Femur (tissue), 1 donor: ENCODE measurements around the gene SPIN2A.
"Not testable (repeated sequence)": the region's sequence is repeated elsewhere in the genome, so short reads cannot be mapped to it uniquely, and the experiment has no call there.

Experiments
- DNase-seq: peaks from one replicate; pipeline ENCODE4 v3.0.0-alpha.2; 2017

Gene SPIN2A

DNA sequence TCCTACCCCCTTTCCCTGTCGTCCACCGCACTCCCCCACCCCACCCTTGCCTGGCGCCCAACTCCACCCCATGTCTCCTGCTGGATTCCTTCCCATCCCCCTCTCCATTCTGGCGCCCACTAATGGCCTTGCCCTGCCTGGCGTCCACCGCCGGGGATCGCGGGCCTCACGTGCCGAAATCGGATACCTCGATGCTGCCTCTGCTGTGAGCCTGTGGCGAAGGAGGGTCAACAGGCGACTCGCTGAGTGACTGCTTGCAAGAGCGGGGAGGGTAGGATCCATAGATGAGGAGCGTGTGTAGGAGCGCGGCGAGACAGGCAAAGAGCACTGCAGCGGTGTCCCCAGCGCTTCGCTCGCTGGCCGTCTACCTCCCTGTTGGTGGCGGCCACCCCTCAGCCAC is at the start of gene SPIN2A:
Gene SPIN2A, minus strand, starts transcription at position 325 of the 400 bp plus-strand sequence. CDS start 800 bp downstream, outside the sequence.
- peak; percentile 29 for DNase-seq

DNA sequence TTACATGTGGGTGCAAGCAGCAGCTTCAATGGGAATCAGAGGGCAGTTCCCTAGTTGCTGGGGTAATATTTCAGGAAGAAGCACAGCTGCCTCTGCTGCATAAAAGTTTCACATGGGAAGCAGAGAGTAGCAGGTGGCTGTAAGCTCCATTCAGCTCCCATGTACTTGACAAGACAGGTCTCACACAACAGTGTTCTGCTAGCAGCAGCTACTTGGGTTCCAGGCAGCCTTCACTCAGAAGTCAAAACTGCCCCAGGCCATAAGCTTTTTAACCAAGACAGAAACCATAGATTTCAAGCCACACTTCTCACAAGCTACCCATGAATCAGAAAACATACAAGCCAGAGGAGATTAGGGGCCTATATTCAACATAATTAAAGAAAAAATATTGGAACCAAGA is 41.4 kb upstream of the SPIN2A start:
- DNase-seq = no peak

DNA sequence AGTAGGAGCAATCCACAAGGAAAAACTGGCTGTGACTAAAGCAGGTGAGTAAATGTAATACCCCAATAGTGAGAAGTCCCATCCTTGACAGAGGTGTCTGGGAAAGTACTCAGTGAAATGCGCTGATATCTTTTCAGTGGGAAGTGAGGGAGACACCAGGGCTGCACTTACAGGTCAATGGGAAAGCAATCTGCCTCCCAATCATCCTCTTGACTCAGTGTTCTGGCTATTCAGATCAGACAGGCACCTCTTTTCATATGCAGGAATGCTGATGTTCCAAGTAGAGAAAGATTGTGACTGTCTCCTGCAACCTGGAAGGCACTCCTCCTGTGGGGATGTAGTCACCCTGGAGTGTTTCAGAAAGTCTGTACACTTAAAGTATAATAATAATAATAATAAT is 39.9 kb upstream of the SPIN2A start:
- no peak for DNase-seq

DNA sequence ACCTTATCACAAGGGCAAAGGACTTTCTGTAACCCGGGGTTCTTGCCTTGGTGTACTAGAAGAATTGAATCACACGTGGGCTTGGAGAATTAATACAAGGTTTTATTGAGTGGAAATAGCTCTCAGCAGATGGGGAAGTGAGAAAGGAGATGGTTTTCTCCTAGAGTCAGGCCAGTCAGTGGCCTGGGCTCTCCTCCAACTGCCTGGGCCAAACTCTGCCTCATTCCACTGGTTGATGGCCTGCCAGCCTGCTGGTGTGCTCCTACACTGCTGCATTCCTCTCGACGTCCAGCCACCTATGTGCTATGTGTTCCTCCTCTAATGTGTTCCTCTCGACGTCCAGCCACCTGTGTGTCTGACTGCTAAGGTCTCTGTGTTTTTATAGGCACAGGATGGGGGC is 35.3 kb upstream of the SPIN2A start:
- no peak for DNase-seq

DNA sequence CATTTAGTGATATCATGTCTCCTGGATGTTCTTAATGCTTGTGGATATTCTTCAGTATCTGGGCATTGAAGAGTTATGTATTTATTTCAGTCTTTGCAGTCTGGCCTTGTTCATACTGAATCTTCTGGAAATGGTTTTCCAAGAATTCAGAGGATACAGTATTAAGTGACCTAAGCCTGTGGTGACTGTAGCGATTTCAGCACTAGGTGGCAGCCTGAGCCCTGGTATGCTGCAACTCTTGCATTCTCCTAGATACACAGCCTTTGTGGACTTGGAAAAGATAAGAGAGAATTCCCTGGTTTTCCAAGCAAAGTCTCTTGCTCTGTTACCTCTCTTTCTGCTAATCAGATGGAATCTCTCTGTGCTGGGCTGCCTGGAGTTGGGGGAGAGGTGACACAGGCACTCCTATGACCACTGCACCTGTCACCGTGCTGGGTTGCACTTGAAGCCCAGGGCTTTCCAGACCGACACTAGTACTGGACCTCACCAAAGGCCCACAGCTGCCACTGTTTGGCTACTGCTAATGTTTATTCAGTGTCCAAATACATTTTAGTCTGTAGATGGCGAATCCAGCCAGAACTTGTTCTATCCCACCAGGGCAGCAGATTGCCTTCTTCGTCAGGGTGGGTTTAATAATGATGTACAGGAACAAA is 19.3 kb upstream of the SPIN2A start:
- peak; percentile 31 for DNase-seq

DNA sequence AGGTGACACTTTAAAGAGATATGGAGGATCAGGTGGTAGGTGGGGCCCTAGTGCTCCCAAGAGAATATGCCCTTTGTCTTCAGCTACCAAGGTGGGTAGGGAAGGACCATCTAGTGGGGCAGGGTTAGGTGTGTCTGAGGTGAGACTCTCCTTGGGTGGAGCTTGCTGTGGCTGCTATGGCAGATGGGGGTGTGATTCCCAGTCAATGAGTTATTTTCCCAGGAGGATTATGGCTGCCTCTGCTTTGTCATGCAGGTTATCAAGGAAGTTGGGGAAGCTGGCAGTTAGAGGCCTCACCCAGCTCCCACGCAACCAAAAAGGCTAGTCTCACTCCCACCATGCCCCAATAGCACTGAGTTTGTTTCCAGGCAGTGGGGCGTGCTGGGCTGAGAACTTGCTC is 18.0 kb upstream of the SPIN2A start:
- no peak for DNase-seq

DNA sequence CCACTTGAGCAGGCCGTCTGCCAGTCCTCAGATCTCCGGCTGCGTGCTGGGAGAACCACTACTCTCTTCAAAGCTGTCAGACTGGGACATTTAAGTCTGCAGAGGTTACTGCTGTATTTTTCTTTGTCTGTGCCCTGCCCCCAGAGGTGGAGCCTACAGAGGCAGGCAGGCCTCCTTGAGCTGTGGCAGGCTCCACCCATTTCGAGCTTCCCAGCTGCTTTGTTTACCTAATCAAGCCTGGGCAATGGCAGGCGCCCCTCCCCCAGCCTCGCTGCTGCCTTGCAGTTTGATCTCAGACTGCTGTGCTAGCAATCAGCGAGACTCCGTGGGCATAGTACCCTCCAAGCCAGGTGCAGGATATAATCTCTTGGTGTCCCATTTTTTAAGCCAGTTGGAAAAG is 15.0 kb upstream of the SPIN2A start:
- DNase-seq = not testable (repeated sequence)

DNA sequence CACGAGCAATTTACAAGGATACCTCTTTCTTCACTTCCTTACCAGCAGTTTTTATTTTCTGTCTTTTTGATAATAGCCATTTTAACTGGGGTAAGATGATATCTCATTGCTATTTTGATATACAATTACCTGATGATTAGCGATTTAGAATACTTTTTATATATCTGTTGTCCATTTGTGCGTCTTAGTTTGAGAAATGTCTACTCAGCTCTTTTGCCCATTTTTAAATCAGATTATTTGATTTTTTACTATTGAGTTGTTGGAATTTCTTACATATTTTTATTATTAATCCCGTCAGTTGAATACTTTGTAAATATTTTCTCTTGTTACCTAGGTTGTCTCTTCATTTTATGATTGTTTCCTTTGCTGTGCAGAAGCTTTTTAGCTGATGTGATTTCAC is 1.5 kb upstream of the SPIN2A start:
- DNase-seq = no peak

DNA sequence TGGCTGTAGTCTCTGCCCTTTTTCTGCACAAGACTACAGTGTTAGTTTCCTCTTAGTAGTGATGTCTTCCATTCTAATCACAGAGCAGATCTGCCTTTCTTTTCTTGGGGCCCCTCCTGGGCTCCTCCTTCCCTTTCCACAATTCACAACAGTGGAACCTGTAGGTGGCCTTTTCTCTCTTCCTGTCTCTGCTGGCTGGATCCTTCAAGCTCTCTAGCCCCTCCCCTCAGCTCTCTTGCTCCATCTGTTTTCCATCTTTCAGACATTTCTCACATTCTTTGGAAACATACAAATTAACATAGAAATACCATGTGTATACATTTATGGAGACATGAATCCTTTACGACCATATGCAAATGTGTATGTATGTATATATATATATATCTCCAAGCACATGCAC is 304 bp upstream of the SPIN2A start:
- DNase-seq = peak; percentile 33

DNA sequence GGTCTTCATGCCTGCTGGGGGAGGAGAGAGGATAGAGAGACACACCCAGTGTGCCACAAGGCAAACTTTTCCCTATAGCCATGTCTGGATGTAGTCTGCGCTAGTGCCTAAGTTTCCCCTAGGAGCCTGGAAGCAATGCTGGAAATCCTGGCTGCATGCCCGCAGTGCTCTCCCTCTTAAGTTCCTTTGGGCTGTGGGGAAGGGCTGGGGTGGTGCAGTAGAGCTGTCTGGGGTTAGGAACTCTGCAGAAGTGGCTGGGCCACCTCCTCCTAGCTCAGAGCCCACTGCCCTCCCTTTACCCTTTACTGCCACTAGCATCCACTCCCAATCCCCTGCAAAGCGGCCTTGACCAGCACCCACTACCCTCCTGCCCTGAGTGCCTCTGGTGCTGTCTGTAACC is 608 bp downstream of the SPIN2A start:
- not testable (repeated sequence) for DNase-seq

DNA sequence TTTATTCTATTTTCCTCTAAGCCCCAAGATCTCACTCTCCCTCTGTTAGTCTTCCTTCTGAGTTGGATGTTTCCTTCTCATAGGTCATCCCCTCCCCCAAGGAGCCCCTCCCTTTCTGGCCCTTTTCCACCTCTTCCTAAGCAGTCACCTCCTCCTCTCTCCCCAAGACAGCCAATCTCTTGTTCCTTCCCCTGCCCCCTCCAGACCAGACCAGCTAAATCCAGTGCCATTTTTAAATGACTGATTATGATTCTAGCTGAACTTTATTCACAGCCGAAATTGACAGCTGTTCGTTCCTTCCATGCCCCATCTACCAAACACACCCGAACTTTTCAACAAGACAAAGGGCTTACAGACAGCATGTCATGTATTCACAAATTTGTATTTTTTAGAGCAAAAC is 1.9 kb downstream of the SPIN2A start:
- DNase-seq = no peak

DNA sequence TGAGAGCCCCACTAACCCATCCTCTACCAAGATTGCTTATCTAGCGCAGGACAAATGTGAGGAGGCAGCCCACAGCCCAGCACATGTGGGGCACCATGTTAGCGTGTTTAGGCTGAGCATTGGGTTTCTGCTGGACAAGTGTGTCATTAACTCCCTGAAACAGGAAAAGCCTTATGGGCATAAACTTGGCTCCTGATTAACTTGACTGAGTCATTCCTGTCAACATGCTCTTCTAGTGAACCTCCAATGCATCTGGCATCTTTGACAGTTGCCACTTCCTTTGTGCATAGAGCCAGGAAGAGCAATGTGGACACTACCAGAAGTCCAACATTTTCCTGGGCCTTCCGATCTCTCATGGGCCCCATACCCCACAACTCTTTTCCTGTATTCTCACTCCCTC is 2.5 kb downstream of the SPIN2A start:
- DNase-seq = no peak

DNA sequence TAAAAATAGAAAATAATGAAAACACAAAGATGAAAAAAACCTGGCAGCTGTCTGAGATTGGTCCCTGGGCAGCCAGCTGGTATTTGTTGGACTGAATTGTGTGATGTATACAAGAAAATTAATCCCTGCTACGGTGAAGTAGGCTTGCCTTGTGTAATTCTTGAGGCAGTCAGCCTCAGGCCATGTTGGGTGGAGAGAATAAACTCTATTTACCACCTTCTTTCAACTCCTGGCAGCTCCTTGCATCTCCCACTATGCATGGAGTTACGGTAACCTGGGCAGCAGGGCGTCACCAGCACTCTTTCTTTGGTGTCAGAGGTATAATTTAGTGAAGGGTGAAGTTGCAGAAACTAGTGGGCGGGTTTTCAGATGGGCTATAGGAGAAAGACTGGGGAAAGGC is 3.5 kb downstream of the SPIN2A start:
- no peak for DNase-seq

DNA sequence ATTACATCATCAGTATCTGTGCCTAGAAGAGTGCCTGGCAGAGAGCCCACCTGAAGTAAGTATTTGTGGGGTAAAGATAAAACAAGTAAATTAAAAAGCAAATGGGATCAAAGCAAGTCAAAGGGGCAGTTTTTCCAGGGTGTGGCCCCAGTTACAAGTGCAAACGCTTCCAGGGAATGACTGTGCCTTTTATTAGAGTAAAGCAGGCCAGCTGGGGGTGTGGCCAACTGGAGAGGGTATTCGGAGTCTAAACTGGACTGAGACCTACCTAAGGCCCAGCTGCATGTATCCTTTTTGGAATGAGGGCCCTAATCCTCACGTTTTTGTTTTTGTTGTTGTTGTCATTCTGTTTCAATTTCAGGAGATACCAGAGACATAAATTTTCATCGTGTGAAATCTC is 3.9 kb downstream of the SPIN2A start:
- not testable (repeated sequence) for DNase-seq

DNA sequence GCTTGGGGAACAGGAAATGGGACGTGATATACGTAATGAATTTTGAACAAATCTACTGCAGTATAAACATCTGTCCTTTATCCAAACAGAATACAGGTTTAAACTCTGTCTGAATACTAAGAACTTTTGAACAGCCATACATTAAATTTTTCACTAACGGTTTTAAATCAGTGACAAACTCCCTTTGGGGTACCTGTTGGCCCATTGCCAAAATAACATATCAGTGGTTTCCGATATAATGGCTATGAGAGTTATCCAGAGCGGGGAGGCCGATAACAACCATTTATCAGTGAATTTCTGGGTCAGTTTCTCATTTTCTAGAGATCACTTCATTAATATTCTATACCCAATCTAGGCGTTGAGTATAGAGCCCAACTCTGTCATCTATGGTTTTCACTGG is 5.2 kb downstream of the SPIN2A start:
- no peak for DNase-seq

DNA sequence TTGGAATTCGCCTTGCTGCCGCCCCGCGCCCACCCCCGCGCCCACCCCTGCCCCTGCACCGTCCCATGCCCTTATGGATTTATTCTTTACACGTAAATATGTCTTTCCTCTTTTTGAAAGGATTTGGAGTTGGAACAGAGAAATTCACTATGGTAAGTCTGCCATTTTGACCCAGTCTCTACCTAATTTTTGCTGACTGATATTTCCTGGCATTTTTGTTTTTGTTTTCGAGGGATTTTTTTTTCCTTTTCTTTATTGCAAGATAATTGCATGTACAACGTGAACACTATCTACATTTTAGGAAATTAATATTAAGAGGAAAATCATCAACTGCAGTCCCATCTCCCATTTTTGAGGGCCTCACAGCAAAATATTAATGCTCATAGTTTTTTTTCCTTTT is 15.4 kb downstream of the SPIN2A start:
- no peak for DNase-seq

DNA sequence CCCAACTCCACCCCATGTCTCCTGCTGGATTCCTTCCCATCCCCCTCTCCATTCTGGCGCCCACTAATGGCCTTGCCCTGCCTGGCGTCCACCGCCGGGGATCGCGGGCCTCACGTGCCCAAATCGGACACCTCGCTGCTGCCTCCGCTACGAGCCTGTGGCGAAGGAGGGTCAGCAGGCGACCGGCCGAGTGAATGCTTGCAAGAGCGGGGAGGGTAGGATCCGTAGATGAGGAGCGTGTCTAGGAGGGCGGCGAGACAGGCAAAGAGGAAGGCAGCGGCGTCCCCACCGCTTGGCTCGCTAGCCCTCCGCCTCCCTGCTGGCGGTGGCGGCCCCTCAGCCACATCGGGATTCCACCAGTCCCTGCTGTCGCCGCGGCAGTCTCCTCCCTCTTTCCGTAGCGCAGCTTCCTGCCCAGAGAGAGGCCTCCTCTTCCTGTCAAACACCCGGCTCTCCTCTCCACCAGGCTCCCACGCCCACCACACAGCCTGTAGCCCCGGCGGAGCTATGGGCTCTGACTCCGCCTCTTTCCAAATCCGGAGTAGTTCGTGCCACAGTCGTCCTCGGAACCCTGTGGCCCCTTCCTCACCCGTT is 15.9 kb downstream of the SPIN2A start, which contains the start of gene SPIN2B:
Gene SPIN2B, minus strand, starts transcription at position 387 of the 594 bp plus-strand sequence.
- DNase-seq = peak; percentile 91

DNA sequence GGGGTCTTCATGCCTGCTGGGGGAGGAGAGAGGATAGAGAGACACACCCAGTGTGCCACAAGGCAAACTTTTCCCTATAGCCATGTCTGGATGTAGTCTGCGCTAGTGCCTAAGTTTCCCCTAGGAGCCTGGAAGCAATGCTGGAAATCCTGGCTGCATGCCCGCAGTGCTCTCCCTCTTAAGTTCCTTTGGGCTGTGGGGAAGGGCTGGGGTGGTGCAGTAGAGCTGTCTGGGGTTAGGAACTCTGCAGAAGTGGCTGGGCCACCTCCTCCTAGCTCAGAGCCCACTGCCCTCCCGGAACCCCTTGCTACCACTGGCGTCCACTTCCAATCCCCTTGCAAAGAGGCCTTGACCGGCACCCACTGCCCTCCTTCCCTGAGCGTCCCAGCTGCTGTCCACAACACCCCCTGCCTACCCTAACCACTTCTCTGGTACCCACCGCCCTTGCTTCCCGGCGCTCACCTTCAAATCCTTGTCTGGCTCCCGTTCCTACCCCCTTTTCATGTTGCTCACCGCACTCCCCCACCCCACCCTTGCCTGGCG is 16.5 kb downstream of the SPIN2A start:
- DNase-seq = not testable (repeated sequence)

DNA sequence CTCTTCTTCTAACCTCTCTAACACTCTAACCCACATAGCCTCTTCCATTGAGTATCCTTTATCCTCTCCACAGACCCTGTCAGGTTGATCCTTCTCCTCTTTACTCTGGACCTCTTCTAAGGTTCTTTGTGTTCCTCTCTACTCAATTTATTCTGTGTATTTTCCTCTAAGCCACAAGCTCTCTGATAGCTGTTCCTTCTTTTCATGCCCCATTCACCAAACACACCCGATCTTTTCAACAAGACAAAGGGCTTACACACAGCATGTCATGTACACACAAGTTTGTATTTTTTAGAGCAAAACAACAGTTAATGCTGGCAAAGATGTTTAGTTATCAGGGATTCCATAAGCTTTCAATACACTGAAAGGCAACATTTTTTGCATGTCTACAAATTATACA is 17.8 kb downstream of the SPIN2A start:
- no peak for DNase-seq

DNA sequence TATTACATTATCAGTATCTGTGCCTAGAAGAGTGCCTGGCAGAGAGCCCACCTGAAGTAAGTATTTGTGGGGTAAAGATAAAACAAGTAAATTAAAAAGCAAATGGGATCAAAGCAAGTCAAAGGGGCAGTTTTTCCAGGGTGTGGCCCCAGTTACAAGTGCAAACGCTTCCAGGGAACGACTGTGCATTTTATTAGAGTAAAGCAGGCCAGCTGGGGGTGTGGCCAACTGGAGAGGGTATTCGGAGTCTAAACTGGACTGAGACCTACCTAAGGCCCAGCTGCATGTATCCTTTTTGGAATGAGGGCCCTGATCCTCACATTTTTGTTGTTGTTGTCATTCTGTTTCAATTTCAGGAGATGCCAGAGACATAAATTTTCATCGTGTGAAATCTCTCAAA is 19.6 kb downstream of the SPIN2A start:
- DNase-seq = not testable (repeated sequence)

DNA sequence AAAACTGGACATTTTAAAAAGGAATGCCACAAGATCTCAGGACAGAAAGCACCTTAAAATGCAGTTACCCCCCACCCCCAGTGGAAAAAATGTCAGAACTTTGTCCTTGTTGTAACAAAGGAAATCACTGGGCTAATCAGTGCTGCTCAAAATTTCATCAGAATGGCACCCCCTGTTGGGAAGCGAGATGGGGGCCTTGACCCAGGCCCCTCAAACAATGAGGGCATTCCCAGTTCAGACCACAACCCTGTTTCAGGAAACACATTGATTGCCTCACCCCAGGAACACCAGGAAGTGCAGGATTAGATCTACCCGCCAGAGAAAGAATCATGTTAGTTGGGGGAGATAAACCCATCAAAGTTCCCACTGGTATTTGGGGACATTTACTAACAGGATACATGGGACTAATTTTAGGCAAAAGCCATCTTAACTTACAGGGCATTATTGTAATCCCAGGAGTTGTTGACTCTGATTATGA is 32.2 kb downstream of the SPIN2A start:
- DNase-seq = no peak

DNA sequence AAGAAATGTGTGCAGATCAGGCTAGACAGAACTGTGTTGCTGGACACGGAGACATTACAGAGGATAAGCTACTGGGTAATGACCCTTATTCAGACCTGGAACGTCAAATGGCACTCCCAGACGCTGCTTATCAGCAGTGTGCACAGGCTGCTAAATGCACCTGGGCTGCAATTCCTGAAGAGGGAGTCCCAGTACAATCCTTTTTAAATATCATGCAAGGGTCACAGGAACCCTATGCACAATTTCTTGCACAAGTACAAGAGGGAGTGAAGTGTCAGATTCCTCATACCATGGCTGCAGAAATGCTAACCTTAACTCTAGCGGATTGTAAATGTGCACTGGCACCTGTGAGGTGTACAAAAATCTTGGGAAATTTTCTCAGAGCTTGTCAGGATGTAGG is 32.8 kb downstream of the SPIN2A start:
- no peak for DNase-seq

DNA sequence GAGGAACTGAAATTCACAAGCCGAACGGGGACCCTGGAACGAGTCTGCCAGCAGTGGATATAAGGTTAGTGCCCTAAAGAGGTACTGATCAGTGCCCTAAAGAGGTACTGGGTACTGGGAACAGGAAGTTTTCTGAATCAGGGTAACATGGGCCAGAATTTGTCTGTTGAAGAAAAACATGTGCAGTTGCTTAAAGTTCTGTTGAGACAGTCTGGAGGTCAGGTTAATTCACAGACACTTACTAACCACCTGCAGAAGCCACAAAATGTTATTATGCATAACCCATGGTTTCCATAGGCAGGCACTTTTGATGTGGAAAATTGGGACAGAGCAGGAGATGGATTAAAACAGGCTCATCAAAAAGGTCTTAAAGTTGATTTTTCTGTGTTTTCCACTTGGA is 33.7 kb downstream of the SPIN2A start:
- DNase-seq = no peak

DNA sequence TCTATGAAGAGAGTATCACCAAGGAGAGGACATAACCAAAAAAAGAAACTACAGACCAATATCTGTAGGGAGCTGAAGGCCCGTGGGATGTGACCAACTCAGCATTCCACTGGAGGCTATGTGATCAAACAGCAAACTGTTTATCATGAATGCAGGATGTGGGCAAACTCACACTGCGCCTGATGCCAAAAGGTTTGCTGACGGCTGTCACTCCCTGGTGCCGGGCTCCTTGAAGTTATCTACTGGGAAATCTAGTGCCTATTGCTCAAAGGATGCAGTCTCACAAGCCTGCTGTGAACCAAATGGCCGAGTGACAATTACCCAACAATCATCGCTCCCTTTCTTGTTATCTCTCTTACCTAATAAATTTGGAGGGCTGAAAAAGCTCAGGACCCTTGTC is 34.3 kb downstream of the SPIN2A start:
- DNase-seq = not testable (repeated sequence)
